Measurements from ENCODE around the gene STX17.

DNA sequence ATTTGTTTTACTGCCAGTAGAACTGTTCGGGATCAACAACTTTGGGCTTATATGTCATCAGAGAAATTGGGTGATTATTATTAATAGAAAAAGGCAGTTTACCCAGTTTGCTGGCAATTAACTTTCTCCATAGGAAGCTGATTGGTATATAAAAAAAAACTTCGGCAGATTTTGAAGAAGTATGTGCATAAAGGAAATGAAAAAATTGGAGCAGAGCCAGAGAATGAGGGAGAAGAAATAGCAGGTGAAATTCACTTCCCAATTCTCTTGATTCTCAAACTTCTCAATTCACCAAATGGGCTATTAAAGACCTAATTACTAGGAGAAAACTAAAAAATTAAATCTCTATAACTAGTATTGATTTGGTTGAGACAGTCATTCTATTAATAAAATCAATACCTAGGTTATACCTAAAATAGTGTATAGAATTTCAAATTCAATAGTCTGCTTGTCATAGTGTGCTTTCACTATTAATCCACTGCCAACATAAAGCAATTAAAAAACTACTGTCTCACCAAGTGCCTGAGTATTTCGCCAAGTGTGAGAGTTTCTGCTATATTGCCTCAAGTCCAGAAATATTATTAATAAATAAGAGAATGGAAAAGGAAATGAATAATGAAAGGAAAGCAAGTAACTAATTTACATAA lies 47.5 kb downstream of the STX17 start:
- TF ChIP-seq, protein P1, sequence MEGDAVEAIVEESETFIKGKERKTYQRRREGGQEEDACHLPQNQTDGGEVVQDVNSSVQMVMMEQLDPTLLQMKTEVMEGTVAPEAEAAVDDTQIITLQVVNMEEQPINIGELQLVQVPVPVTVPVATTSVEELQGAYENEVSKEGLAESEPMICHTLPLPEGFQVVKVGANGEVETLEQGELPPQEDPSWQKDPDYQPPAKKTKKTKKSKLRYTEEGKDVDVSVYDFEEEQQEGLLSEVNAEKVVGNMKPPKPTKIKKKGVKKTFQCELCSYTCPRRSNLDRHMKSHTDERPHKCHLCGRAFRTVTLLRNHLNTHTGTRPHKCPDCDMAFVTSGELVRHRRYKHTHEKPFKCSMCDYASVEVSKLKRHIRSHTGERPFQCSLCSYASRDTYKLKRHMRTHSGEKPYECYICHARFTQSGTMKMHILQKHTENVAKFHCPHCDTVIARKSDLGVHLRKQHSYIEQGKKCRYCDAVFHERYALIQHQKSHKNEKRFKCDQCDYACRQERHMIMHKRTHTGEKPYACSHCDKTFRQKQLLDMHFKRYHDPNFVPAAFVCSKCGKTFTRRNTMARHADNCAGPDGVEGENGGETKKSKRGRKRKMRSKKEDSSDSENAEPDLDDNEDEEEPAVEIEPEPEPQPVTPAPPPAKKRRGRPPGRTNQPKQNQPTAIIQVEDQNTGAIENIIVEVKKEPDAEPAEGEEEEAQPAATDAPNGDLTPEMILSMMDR (IDR thresholded peaks at IDR 0.05), result no peak
- TF ChIP-seq POLR2A (IDR thresholded peaks at IDR 0.05), result no peak
- TF ChIP-seq POLR2AphosphoS5 (IDR thresholded peaks at IDR 0.05), result no peak
- TF ChIP-seq EP300 (IDR thresholded peaks at IDR 0.05), result no peak

Measured in gastroesophageal sphincter (tissue), 3 donors.